ENCODE results near the gene NPIPB8. TPM values are rescaled to one million over a fixed set of nuclear protein-coding genes. Genes with fewer than 3 reads are reported as not detected.
A peak's percentile ranks its signal among the peaks of the same experiment; 100 is the strongest.
"Not testable (repeated sequence)": the region's sequence is repeated elsewhere in the genome, so short reads cannot be mapped to it uniquely, and the experiment has no call there.

Gene NPIPB8
- total RNA-seq, 1 donor from 2014 or later: 0.11 TPM

- intact Hi-C loops (cut with micrococcal nuclease): no loop called here
- ATAC-seq (ENCODE audit: low read depth): no peak
- no peaks in the 10 kb centered on the region for H3K9me3 Mint-ChIP-seq
- no peaks in the 10 kb centered on the region for H3K36me3 Mint-ChIP-seq (ENCODE audit: low read depth)
- no peak within 1 kb of the TSS for H3K4me3 Mint-ChIP-seq
- POLR2A ChIA-PET: no interaction called here
- TF ChIP-seq CTCF (IDR thresholded peaks at IDR 0.05): no peak
- no peak within 1 kb of the TSS for H3K27ac Mint-ChIP-seq
- DNase-seq: no peak
- H3K27me3 Mint-ChIP-seq: no peaks in the 10 kb centered on the region
- CTCF ChIA-PET: no interaction called here
- H3K4me1 Mint-ChIP-seq: no peaks in the 10 kb centered on the region
Measured at GRCh38 chr16:28609631-28610594, 28.0 kb upstream of the NPIPB8 start, which contains the start of gene SULT1A1. Gene SULT1A1 (minus strand): TSS chr16:28610044. CDS start chr16:28608855, 1,189 bp downstream.

- POLR2A ChIA-PET: interaction anchor here (0.6 kb wide), 1 partner anchor 92 kb away, joined by 3 read pairs; no protein-coding TSS in a partner anchor
- H3K4me3 Mint-ChIP-seq: no peak overlapping the region
- intact Hi-C loops (cut with micrococcal nuclease): no loop called here
- no peaks in the 10 kb centered on the region for H3K27me3 Mint-ChIP-seq
- CTCF ChIA-PET: no interaction called here
- no peak for TF ChIP-seq CTCF (IDR thresholded peaks at IDR 0.05)
- H3K36me3 Mint-ChIP-seq (ENCODE audit: low read depth): no peaks in the 10 kb centered on the region
- H3K4me1 Mint-ChIP-seq: no peaks in the 10 kb centered on the region
- no peak overlapping the region for H3K27ac Mint-ChIP-seq
- ATAC-seq (ENCODE audit: low read depth): no peak
- no peaks in the 10 kb centered on the region for H3K9me3 Mint-ChIP-seq
- no peak for DNase-seq
Measured at GRCh38 chr16:28610595-28611191, 27.2 kb upstream of the NPIPB8 start.

GRCh38 chr16:28612359-28613280 is 25.2 kb upstream of the NPIPB8 start:
- H3K4me3 Mint-ChIP-seq, H3K4me1 Mint-ChIP-seq, POLR2A ChIA-PET: not testable (repeated sequence)

GRCh38 chr16:28613912-28614311 is 24.0 kb upstream of the NPIPB8 start:
- peaks cover 12% of the 10 kb centered on the region for H3K4me1 Mint-ChIP-seq
- H3K27me3 Mint-ChIP-seq; CTCF ChIA-PET; ATAC-seq (ENCODE audit: low read depth); intact Hi-C loops (cut with micrococcal nuclease); H3K36me3 Mint-ChIP-seq (ENCODE audit: low read depth); H3K9me3 Mint-ChIP-seq; POLR2A ChIA-PET; H3K27ac Mint-ChIP-seq; H3K4me3 Mint-ChIP-seq; DNase-seq: not testable (repeated sequence)

More at GRCh38 chr16:28612359-28613280, 25.2 kb upstream of the NPIPB8 start:
- DNase-seq; H3K9me3 Mint-ChIP-seq; CTCF ChIA-PET; H3K27me3 Mint-ChIP-seq; intact Hi-C loops (cut with micrococcal nuclease); H3K36me3 Mint-ChIP-seq (ENCODE audit: low read depth); H3K27ac Mint-ChIP-seq: not testable (repeated sequence)
- peak; percentile 79 for ATAC-seq (ENCODE audit: low read depth)

- H3K4me3 Mint-ChIP-seq; ATAC-seq (ENCODE audit: low read depth); CTCF ChIA-PET; H3K9me3 Mint-ChIP-seq; H3K27me3 Mint-ChIP-seq; DNase-seq; H3K27ac Mint-ChIP-seq; POLR2A ChIA-PET; H3K36me3 Mint-ChIP-seq (ENCODE audit: low read depth); intact Hi-C loops (cut with micrococcal nuclease): not testable (repeated sequence)
- H3K4me1 Mint-ChIP-seq: peaks cover 12% of the 10 kb centered on the region
Measured at GRCh38 chr16:28614561-28614960, 23.3 kb upstream of the NPIPB8 start.

- H3K27ac Mint-ChIP-seq; CTCF ChIA-PET; H3K27me3 Mint-ChIP-seq; POLR2A ChIA-PET; H3K9me3 Mint-ChIP-seq; H3K36me3 Mint-ChIP-seq (ENCODE audit: low read depth); DNase-seq; ATAC-seq (ENCODE audit: low read depth); H3K4me3 Mint-ChIP-seq: not testable (repeated sequence)
- intact Hi-C loops (cut with micrococcal nuclease): loop anchor here (5.0 kb wide), 2 partner anchors 63 to 123 kb away; partner anchors contain the start of genes APOBR, CLN3 and SGF29
- peaks cover 12% of the 10 kb centered on the region for H3K4me1 Mint-ChIP-seq
Measured at GRCh38 chr16:28615486-28616223, 22.2 kb upstream of the NPIPB8 start.

- H3K27me3 Mint-ChIP-seq; H3K9me3 Mint-ChIP-seq; H3K36me3 Mint-ChIP-seq (ENCODE audit: low read depth); H3K4me3 Mint-ChIP-seq; CTCF ChIA-PET; POLR2A ChIA-PET; DNase-seq; ATAC-seq (ENCODE audit: low read depth); H3K27ac Mint-ChIP-seq: not testable (repeated sequence)
- H3K4me1 Mint-ChIP-seq: peaks cover 12% of the 10 kb centered on the region
- intact Hi-C loops (cut with micrococcal nuclease): loop anchor here (5.0 kb wide), 2 partner anchors 64 to 124 kb away; partner anchors contain the start of genes APOBR, CLN3 and SGF29
Measured at GRCh38 chr16:28616224-28616577, 21.7 kb upstream of the NPIPB8 start.

Measured in activated B cell treated with CpG ODN at 0.5 μM for 24 hours (primary cell).